ENCODE measurements around the gene ARIH1.

- TF ChIP-seq CTCF (IDR thresholded peaks at IDR 0.05): no peak
- no peak for TF ChIP-seq POLR2AphosphoS5 (IDR thresholded peaks at IDR 0.05)
These were observed 71.0 kb downstream of the ARIH1 start for GRCh38 chr15:72545156-72545555.
